ENCODE data around the gene MKKS.

GRCh38 chr20:10443936-10444335 lies 9.9 kb upstream of the MKKS start:
- TF ChIP-seq SIX5 (IDR thresholded peaks at IDR 0.05; ENCODE audit: low read depth, low read length, severe bottlenecking): no peak
- TF ChIP-seq YY1 (IDR thresholded peaks at IDR 0.05; ENCODE audit: low read depth, low read length): no peak
- no peak for TF ChIP-seq SP1 (IDR thresholded peaks at IDR 0.05; ENCODE audit: low read depth, low read length)
- no peak for TF ChIP-seq ZBTB40 (IDR thresholded peaks at IDR 0.05; ENCODE audit: borderline replicate concordance)

All from GM12878 (cell line).